ENCODE measurements around the gene ADAMTSL3. TPM values are rescaled to one million over a fixed set of nuclear protein-coding genes. Genes with fewer than 3 reads are reported as not detected.
"Not testable (repeated sequence)": the region's sequence is repeated elsewhere in the genome, so short reads cannot be mapped to it uniquely, and the experiment has no call there.

ADAMTSL3 gene
- total RNA-seq, 1 donor from 2014 or later, result 0.07 TPM

DNA sequence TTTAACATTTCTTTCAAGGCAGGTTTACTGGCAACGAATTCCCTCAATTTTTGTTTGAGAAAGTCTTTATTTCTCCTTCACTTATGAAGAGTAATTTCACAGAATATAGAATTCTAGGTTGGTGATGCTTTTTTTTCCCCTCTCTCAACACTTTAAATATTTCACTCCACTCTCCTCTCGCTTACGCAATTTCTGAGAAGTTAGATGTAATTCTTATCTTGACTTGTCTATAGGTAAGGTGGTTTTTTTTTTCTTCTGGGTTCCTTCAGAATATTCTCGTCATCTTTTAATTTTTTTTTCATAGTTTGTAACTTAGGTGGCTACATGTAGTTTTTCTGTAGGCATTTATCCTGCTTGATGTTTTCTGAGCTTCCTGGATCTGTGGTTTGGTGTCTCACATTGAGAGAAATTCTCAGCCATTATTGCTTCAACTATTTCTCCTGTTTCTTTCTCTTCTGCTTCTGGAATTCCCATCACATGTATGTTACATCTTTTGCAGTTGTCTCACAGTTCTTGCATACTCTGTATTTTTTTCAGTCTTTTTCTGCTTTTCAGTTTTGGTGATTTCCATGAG lies 392.2 kb downstream of the ADAMTSL3 start:
- peaks cover 13% of the 10 kb centered on the region for H3K4me1 Mint-ChIP-seq
- peaks cover 12% of the 10 kb centered on the region for H3K36me3 Mint-ChIP-seq (ENCODE audit: low read depth)
- peaks cover 5% of the 10 kb centered on the region for H3K27me3 Mint-ChIP-seq (ENCODE audit: low read depth)
- no peak overlapping the region for H3K27ac Mint-ChIP-seq (ENCODE audit: unreplicated experiment)
- DNase-seq (ENCODE audit: low read depth, low spot score), result no peak
- H3K9me3 Mint-ChIP-seq, result peaks cover 19% of the 10 kb centered on the region
- H3K4me3 Mint-ChIP-seq, result no peak overlapping the region
- no peak for TF ChIP-seq CTCF (conservative IDR thresholded peaks at IDR 0.05)

DNA sequence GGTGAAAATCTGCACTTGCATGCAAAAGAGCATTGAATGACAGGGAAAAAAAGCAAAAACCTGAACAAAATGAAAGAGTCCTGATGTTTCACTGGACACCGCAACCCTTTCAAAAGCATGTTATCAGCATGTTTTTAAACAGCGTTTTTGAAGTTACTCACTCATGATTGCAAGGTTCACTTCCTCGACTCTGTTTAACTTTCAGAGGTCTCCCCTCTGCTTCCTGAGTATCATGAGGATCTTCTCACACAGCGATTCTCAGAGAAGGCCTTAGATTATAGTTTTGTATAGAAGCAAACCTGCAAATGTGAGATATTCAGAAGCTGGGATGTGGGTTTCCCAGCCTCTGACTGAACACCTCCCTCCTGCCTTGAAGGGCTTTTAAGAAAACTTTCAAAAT lies 395.6 kb downstream of the ADAMTSL3 start:
- H3K4me1 Mint-ChIP-seq; H3K27ac Mint-ChIP-seq (ENCODE audit: unreplicated experiment); H3K27me3 Mint-ChIP-seq (ENCODE audit: low read depth); DNase-seq (ENCODE audit: low read depth, low spot score); H3K4me3 Mint-ChIP-seq; H3K36me3 Mint-ChIP-seq (ENCODE audit: low read depth): not testable (repeated sequence)
- H3K9me3 Mint-ChIP-seq, result peaks cover 17% of the 10 kb centered on the region

DNA sequence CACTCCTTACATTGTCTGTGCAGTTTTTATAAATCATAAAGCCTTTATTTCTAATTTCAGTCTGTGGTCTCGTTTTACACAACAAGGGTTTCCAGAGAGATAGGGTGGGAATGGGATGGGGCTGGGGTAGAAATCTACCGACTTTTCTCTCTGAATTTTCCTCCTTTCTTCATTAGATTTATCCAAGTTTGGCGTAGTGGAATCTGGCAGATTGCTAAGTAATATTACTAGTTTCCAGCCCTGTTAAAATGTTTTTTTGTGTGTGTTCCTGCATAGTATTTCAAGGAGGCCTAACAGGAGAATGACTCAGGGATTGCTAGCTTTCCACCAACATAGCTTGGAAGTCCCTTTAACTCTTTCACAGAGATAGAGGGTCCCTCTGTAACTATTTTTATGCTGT lies 396.2 kb downstream of the ADAMTSL3 start:
- Mint-ChIP-seq H3K36me3 (ENCODE audit: low read depth) (peaks cover 10% of the 10 kb centered on the region), H3K9me3 (peaks cover 17% of the 10 kb centered on the region), H3K27me3 (ENCODE audit: low read depth) (peaks cover 5% of the 10 kb centered on the region), H3K27ac (ENCODE audit: unreplicated experiment) (no peak overlapping the region), H3K4me1 (no peaks in the 10 kb centered on the region), H3K4me3 (no peak overlapping the region)
- no peak for DNase-seq (ENCODE audit: low read depth, low spot score)
- TF ChIP-seq CTCF (conservative IDR thresholded peaks at IDR 0.05), result no peak

GRCh38 chr15:84051146-84051545 lies 397.2 kb downstream of the ADAMTSL3 start:
- H3K4me1 Mint-ChIP-seq; H3K36me3 Mint-ChIP-seq (ENCODE audit: low read depth); H3K4me3 Mint-ChIP-seq; DNase-seq (ENCODE audit: low read depth, low spot score); H3K27ac Mint-ChIP-seq (ENCODE audit: unreplicated experiment); H3K27me3 Mint-ChIP-seq (ENCODE audit: low read depth): not testable (repeated sequence)
- peaks cover 13% of the 10 kb centered on the region for H3K9me3 Mint-ChIP-seq

DNA sequence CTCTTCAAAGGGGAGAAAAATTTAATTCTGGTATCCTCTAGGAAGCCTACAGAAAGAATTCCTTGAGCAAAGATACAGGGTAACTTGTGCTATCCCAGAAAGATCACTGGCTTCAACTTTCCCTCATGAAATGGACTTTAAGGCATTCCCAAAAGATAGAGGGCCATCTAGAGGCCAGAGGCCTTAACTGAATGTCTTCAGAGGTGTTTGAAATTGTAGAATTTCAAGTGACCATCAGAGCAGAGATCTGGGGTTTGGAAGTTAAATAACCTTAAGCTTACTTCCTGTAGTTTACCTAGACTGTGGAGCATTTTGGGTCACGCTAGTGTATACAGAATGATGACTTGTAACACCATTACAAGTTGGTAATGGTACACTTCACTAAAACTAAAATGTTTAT lies 400.6 kb downstream of the ADAMTSL3 start:
- not testable (repeated sequence) for DNase-seq (ENCODE audit: low read depth, low spot score); H3K4me3 Mint-ChIP-seq; H3K4me1 Mint-ChIP-seq; H3K9me3 Mint-ChIP-seq; H3K27ac Mint-ChIP-seq (ENCODE audit: unreplicated experiment); H3K27me3 Mint-ChIP-seq (ENCODE audit: low read depth)
- H3K36me3 Mint-ChIP-seq (ENCODE audit: low read depth), result peaks cover 10% of the 10 kb centered on the region

DNA sequence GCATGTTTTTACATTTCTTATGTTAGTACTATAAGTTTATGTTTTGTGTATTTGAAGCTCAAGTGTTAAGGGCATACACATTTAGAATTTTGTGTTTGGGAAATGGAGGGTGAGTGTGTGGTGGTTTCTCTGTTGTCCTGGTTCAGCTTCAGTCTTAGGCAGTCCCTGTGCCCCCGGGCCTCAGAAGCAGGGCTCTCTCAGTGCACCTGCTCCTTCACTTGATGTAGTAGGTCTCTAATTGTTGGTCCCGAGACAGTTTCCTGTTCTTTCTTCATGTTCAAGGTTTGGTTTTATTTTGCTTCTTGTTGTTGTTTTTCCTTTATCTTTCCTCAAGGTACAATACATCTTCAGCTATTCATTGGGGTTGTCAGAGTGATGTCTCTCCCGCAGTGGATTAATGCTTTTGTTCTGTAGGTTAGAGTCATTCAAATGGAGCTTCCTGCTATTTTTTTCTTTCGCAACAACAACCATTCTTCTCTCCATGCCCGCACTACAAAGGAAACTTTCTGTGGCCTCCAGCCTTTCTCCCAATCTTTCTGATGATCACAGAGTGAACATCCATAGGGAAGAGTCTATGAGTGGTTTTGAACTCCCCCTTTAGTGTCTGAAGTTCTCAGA lies 403.9 kb downstream of the ADAMTSL3 start:
- Mint-ChIP-seq H3K4me3 (no peak overlapping the region), H3K4me1 (no peaks in the 10 kb centered on the region), H3K9me3 (peaks cover 7% of the 10 kb centered on the region), H3K36me3 (ENCODE audit: low read depth) (peaks cover 15% of the 10 kb centered on the region), H3K27me3 (ENCODE audit: low read depth) (no peaks in the 10 kb centered on the region), H3K27ac (ENCODE audit: unreplicated experiment) (no peak overlapping the region)
- no peak for TF ChIP-seq CTCF (conservative IDR thresholded peaks at IDR 0.05)
- no peak for DNase-seq (ENCODE audit: low read depth, low spot score)

GRCh38 chr15:84063674-84064073 lies 409.8 kb downstream of the ADAMTSL3 start:
- DNase-seq (ENCODE audit: low read depth, low spot score), result not testable (repeated sequence)

DNA sequence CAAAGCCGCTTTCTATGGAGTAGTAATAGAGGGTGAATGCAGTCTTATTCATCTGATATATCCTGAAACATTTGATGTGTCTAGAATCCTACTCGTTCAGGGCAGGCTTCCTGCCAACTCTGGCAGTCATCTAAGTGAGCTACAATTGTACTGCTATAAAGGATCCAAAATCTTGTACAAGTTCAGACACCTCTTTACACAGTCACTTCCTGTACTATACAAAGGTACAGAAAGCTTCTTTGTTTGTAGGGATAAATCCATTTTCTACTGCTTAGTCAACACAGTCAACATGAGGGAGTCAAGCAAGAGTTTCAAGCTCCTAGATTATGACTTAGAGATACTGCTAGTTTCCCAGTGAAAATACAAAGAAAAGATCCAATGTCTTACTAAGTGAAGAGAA lies 414.8 kb downstream of the ADAMTSL3 start:
- H3K27me3 Mint-ChIP-seq (ENCODE audit: low read depth); DNase-seq (ENCODE audit: low read depth, low spot score); H3K4me3 Mint-ChIP-seq; H3K4me1 Mint-ChIP-seq; H3K27ac Mint-ChIP-seq (ENCODE audit: unreplicated experiment): not testable (repeated sequence)
- Mint-ChIP-seq H3K36me3 (ENCODE audit: low read depth) (peaks cover 15% of the 10 kb centered on the region), H3K9me3 (peaks cover 13% of the 10 kb centered on the region)

More at GRCh38 chr15:84063674-84064073, 409.8 kb downstream of the ADAMTSL3 start:
- H3K4me1 Mint-ChIP-seq; H3K4me3 Mint-ChIP-seq; H3K27ac Mint-ChIP-seq (ENCODE audit: unreplicated experiment); H3K27me3 Mint-ChIP-seq (ENCODE audit: low read depth): not testable (repeated sequence)
- H3K9me3 Mint-ChIP-seq, result peaks cover 20% of the 10 kb centered on the region
- H3K36me3 Mint-ChIP-seq (ENCODE audit: low read depth), result peaks cover 18% of the 10 kb centered on the region

- H3K9me3 Mint-ChIP-seq; H3K4me3 Mint-ChIP-seq; H3K27ac Mint-ChIP-seq (ENCODE audit: unreplicated experiment); DNase-seq (ENCODE audit: low read depth, low spot score): not testable (repeated sequence)
- H3K36me3 Mint-ChIP-seq (ENCODE audit: low read depth), result peaks cover 19% of the 10 kb centered on the region
- H3K4me1 Mint-ChIP-seq, result peaks cover 18% of the 10 kb centered on the region
- peaks cover 34% of the 10 kb centered on the region for H3K27me3 Mint-ChIP-seq (ENCODE audit: low read depth)
Observed at GRCh38 chr15:84078038-84078437, 424.1 kb downstream of the ADAMTSL3 start.

GRCh38 chr15:84079325-84079884 lies 425.5 kb downstream of the ADAMTSL3 start:
- Mint-ChIP-seq H3K4me3 (peak overlapping the region; percentile 94), H3K36me3 (ENCODE audit: low read depth) (peaks cover 16% of the 10 kb centered on the region), H3K27me3 (ENCODE audit: low read depth) (peaks cover 32% of the 10 kb centered on the region), H3K4me1 (peaks cover 18% of the 10 kb centered on the region)
- H3K27ac Mint-ChIP-seq (ENCODE audit: unreplicated experiment); H3K9me3 Mint-ChIP-seq; DNase-seq (ENCODE audit: low read depth, low spot score): not testable (repeated sequence)

All from neural crest cell (in vitro differentiated cells).